Measurements from ENCODE around the gene GPR42.
"Not testable (repeated sequence)": the region's sequence is repeated elsewhere in the genome, so short reads cannot be mapped to it uniquely, and the experiment has no call there.

The GPR42 gene

DNA sequence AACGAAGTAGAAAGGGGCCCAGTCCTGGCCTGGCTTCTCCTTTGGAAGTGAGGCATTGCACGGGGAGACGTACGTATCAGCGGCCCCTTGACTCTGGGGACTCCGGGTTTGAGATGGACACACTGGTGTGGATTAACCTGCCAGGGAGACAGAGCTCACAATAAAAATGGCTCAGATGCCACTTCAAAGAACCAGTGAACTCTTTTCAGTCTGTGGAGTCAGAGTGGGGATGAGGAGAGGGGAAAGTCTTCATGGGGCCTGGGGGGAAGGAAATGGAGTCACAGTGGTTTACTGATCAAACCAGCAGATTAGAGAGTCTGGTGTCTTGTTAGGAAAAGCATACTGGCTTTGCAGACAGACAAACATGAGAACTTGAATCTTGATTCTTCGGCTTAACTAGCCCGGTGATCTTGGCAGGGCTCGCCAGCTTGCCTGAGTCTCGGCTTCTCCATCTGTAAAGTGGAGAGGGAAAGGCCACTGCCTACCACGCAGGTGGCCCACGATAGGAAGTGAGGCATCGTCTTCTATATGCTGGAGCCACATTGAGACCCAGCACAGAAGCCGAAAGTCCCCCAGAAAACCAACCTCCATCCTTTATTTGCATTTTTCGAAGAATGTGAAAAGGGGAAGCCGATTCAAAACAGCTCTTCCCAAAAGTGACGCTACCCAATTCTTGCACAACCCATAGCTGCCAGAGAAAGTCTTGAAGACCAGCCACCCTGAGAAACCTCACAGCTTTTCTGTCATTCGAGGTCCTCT lies 23.5 kb upstream of the GPR42 start, which contains the start of gene FFAR1:
TSS of gene FFAR1 (plus strand) at position 732 of the 759 bp plus-strand sequence. CDS start 3,650 bp downstream, outside the sequence.
- no peak for DNase-seq

DNA sequence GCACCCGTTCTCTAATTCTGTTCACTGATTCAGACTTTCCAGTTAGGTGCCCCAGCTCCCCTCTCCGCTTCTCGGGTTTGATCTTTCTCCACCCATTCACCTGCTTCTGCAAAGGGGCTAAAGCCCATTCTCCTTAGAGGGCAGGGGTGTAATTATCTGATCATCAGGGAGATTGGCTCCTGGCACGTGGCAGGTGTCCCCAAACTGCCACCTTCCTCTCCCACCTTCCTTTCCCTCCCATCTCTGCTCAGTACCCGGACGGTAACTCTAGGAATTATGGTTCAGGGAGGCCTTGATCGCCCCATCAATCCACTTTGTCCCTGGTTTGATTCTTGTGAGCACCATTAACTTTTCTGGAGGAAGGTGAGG lies 23.0 kb upstream of the GPR42 start:
- no peak for DNase-seq

DNA sequence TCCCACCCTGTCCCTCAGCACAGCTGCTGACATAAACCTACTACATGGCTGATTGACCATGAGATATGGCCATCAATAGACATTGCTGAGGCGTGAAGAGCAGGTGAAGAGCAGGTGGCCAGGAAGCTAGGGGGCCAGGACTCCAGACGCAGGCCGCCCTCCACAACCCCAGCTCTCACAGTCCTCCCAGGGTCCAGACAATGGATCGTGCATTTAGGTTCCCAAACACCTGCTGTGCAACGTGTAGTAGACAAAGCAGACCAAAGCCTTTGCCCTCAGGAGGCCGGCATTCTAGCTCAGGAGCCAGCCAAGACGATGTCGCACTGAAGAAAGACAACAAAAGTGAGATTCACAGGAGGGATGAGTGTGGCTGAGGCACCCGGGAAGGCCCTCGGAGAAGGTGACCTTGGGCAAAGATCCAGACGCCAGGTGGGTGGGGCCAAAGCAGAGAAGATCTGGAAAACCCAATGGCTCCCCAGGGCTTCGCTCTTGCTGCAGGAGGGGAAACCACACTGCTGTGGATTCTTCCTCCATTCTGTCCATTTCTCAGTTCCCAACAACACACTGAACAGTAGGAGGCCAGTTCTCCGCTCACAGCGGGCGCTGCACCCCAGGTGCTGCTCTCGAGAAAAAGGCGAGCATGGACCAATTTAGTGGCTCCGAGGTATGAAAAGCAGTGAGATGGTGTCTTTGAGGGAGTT lies 21.8 kb upstream of the GPR42 start:
- no peak for DNase-seq

DNA sequence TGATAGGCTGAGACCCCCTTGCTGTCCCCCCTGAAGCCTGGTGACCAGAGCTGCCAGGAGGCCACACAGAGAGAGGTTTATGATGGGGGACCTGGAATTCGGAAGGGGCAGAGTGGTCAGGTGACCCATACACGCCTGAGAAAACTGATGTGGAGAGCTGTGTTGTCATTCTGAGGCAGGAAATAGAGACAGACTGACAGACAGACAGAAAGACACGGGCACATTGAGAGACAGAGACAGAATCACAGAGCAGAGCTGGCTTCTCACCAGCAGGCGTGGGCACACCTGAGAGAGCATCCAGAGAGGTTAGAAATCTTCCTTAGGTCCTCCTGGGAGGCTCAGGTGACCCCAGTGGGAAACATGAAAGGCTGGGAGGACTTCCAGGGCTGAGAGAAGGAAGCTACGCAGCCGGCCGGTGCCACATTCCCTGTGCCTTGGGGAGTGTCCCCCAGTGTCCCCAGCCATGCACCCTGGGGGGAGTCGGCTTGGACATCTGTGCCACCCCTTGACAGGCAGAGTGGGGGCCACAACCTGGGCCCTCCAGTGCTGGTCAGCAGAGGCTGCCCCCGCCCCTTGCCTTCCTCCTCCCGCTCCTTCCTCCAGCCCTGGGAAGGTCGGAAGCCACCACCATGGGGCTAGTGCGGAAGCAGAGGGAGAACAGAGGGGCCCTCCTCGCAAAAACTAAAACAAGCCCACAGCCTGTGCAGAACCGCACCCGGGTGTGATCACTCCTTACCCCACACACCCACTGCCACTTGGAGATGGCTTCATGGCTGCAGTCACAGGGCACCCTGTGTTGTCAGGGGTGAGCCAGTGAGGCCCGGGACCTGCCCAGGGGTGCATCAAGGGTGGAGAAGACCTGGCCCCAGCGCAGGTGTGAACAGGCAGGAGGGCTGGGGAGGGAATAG lies 21.0 kb upstream of the GPR42 start:
- no peak for DNase-seq

DNA sequence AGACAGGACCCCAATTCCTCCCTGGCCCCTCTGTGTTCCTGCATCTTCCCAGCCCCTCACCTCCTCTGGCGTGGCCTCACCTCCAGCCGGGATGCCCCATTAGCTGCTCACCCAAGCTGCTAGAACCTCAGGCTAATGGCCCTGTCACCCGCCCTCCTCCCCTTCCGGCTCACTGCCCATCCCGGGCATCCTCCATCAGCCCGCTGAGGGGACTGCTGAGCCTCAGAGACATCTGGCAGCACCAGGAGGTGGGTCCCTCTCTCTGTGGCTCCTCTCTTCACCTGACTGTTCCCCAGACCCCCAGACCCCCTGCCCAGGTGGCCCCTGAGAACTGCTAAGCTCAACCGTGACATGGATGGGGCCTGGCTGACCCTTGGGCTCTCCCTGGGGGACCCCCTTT lies 20.3 kb upstream of the GPR42 start:
- DNase-seq = no peak

DNA sequence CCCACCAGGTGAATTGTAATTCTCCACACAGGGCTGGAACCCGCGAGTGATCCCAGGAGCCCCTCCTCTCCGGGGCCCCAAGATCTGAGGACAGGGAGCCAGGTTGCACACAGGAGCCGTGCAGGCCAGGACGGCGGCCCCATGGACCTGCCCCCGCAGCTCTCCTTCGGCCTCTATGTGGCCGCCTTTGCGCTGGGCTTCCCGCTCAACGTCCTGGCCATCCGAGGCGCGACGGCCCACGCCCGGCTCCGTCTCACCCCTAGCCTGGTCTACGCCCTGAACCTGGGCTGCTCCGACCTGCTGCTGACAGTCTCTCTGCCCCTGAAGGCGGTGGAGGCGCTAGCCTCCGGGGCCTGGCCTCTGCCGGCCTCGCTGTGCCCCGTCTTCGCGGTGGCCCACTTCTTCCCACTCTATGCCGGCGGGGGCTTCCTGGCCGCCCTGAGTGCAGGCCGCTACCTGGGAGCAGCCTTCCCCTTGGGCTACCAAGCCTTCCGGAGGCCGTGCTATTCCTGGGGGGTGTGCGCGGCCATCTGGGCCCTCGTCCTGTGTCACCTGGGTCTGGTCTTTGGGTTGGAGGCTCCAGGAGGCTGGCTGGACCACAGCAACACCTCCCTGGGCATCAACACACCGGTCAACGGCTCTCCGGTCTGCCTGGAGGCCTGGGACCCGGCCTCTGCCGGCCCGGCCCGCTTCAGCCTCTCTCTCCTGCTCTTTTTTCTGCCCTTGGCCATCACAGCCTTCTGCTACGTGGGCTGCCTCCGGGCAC lies 19.3 kb upstream of the GPR42 start:
- DNase-seq = no peak

DNA sequence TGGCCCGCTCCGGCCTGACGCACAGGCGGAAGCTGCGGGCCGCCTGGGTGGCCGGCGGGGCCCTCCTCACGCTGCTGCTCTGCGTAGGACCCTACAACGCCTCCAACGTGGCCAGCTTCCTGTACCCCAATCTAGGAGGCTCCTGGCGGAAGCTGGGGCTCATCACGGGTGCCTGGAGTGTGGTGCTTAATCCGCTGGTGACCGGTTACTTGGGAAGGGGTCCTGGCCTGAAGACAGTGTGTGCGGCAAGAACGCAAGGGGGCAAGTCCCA lies 18.8 kb upstream of the GPR42 start:
- no peak for DNase-seq

DNA sequence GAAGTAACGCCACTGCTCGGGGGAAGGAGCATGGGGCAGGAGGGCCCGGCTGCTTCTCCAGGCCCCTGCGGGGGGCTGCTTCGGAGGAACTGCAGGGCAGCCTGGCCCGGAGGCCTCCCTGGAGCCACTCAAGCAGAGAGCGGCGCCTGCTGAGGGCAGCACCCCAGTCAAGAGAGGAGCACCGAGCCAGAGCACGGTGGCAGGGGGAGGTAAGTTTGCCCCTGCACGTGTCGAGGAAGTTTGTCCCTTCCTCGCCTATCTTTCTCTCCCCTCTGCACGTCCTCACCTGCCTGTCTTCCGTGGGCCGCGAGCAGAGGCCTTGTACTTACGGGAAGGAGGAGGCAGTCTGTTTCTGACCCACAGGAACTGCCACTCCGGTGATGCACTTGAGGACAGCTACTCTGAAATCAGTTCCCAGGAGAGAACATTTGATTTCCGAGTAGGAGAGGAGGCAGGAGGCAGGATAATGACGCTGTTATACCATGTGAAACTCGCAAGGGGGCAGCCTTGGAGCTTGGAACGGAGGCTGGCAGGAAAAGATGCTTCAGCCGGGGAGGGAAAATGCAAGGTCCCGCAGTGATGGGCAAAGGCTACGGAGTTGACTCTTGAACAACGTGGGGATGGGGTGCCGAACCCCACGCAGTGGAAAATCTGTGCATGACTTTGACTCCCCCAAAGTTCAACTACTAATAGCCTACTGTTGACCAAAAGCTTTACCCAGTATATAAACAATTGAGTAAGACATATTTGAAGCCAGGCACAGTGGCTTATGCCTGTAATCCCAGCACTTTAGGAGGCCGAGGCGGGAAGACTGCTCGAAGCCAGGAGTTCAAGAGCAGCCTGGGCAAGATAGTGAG lies 18.2 kb upstream of the GPR42 start:
- peak; percentile 82 for DNase-seq

DNA sequence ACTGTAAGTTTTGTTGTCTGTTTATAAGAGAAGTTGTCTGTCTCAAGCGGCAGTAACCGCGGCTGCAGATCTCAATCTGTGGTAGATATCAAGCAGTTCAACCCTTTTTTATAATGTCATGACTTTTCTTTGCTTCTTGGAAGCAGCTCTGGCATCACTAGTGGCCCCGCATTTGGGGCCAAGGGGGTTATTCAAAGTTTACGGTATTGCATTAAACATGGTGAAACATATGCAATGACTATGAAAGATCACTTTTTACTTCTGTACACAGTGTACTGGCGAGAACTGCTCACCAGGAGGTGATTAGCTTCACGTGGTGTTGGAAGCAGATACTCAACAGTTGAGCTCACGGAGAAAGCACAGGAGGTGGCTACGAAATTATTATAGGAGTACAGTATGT lies 17.2 kb upstream of the GPR42 start:
- DNase-seq = no peak

DNA sequence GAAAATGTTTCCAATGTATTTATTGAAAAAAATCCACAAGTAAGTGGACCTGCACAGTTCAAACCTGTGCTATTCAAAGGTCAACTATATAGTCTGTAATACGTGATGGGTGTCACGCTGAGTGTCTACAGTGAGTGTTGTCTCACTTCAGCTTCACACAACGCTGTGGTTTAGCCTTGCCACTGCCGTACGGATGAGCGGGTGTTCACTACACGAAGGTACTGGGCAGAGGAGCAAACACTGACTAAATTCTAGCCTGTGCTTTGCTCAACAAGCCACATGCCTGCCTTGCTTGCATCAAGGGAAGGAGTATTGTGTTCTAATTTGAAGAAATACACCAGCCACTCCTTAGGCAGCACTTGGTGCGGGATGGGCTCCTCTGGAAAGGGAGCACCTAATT lies 16.0 kb upstream of the GPR42 start:
- no peak for DNase-seq

DNA sequence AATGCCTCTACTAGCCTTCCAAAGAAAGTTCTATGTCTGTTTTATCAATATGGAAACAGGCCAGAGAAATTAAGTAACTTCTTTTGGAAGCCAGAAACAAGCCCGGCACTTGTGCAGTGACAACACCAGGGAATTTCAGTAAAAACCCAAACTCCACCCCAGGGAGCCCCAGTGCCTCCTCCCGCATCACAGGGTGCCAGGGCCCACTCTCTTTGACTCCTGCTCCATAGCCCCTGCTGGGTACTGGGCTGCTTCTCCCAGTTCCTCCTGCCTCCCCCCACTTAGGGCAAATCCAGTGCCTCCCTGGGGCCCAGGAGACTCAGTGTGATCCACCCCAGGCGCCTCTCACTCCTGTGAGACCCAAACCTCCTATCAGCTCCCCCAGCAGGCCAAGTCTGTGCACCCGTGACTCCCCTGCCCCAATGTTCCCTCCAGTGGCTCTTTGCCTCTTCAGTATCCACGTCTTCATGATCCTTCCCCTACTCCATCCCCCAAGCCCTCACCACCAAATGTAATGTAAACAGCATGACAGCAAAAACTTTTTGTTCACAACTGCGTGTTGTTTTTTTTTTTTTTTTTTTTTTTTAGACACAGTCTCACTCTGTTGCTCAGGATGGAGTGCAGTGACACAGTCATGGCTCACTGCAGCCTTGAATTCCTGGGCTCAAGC lies 14.9 kb upstream of the GPR42 start:
- no peak for DNase-seq

DNA sequence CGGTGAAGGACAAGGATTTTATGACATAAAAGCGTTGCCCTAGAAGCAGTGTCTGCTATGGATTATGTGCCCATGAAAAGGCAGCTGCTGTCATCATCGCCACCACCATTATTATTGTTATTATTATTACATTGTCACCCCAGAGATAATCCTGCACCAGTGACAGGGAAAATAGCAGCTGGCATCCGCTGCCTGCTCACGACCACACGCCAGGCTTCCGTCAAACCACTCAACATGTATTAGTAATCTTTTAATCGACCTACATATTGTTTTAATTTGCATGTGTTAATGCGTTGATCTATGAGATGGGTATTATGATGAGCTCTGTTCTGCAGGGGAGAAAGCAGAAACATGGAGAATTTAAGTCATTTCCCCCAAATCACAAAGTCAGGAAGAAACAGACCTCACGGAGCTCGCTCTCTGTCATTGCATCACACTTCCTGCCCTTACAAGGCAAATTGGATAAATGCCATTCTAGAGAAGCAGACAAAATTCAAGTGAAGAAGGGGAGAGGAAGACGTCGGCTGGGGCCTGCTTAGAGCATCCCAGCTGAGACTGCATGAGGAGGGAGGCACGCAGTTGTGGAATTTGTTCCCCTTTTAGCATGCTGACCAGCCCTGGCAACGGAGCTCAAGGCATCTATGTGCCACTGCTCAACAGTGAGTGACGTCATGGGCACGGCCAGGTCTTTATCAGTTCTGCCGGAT lies 12.8 kb upstream of the GPR42 start, which contains the start of gene FFAR3:
TSS of gene FFAR3 (plus strand) at position 594 of the 707 bp plus-strand sequence. CDS start 431 bp downstream, outside the sequence.
- peak; percentile 48 for DNase-seq

DNA sequence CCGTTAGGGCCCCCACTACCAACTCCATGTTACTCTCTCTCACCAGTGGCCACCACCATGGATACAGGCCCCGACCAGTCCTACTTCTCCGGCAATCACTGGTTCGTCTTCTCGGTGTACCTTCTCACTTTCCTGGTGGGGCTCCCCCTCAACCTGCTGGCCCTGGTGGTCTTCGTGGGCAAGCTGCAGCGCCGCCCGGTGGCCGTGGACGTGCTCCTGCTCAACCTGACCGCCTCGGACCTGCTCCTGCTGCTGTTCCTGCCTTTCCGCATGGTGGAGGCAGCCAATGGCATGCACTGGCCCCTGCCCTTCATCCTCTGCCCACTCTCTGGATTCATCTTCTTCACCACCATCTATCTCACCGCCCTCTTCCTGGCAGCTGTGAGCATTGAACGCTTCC lies 12.0 kb upstream of the GPR42 start:
- not testable (repeated sequence) for DNase-seq

DNA sequence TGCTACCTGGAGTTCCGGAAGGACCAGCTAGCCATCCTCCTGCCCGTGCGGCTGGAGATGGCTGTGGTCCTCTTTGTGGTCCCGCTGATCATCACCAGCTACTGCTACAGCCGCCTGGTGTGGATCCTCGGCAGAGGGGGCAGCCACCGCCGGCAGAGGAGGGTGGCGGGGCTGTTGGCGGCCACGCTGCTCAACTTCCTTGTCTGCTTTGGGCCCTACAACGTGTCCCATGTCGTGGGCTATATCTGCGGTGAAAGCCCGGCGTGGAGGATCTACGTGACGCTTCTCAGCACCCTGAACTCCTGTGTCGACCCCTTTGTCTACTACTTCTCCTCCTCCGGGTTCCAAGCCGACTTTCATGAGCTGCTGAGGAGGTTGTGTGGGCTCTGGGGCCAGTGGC lies 11.5 kb upstream of the GPR42 start:
- DNase-seq = not testable (repeated sequence)

DNA sequence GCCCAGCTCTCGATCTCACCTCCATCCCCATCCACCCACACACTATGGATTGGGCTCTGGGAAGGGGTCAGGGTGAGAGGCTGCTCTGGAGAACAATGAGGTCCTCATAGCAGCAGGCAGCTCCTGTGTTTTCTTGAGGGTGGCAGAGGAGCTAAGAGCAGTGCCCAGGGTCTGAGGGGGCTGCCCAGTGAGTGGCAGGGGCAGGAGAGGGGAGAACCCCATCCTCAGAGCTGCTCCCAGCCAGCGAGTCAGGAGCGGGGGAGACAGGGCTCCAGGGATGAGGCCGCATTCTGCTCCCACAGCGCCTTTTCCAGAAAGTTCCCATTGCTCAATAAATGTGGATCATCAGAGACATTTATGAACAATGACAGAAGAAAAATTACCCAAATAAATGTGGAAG lies 10.8 kb upstream of the GPR42 start:
- not testable (repeated sequence) for DNase-seq

DNA sequence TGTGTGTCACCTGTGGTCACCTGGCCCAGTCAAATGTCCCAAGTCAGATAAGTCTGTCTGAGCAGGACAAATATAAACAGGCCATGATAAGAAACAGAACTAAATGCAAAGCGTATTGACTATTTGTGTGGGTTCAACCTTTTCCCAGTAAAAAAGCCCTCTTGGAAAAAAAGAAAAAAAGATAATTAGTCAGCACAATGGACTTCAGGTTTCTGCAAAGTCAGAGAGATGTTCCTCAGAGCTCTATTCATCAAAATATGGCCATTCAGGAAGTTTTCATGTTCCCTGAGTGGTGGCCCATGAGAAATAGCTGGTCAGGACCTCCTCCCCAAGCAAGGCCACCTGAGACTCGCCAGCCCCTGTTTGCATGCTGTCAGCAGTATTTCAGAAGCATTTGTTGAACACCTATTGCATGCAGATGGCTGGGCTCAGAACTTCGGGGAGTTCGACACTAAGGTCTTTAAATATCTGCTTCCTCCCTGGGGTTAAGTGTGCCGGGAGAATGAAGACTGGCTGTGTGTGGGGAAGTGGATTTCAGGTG lies 9.9 kb upstream of the GPR42 start:
- no peak for DNase-seq

DNA sequence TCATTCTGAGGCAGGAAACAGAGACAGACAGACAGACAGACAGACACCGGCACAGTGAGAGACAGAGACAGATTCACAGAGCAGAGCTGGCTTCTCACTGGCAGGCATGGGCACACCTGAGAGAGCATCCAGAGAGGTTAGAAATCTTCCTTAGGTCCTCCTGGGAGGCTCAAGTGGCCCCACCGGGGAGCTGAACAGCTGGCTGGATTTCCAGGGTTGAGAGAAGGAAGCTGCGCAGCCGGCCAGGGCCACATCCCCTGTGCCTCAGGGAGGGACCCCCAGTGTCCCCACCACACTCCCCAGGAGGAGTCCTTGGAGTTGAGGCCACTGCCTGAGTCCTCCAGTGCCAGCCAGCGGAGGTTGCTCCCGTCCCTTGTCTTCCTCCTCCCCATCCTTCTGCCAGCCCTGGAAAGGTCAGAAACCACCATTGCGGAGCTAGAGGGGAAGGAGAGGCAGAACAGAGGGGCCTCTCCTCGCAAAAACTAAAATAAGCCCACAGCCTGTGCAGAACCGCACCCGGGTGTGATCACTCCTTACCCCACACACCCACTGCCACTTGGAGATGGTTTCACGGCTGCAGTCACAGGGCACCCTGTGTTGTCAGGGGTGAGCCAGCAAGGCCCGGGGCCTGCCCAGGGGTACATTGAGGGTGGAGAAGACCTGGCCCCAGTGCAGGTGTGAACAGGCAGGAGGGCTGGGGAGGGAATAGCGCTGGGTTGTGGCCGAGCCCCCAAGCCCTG lies 8.4 kb upstream of the GPR42 start:
- no peak for DNase-seq

DNA sequence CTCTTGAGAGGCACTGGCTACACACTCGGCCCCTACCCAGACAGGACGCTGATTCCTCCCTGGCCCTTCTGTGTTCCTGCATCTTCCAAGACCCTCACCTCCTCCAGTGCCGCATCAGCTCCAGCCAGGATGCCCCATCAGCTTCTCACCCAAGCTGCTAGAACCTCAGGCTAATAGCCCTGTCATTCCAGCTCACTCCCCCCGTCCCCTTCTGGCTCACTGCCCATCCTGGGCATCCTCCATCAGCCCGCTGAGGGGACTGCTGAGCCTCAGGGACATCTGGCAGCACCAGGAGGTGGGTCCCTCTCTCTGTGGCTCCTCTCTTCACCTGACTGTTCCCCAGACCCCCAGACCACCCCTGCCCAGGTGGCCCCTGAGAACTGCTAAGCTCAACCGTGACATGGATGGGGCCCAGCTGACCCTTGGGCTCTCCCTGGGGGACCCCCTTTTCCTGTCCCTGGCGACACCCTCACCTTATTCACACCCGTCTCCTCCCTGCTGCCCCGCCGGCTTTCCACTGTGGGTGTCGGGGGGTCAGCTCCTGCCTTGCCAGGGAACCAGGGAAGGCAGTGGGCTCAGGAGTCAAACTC lies 7.8 kb upstream of the GPR42 start:
- no peak for DNase-seq

Measured in fibroblast of skin of back (primary cell).